SW 1271 (cell line): ENCODE results near the gene CKMT2.

Experiments
- DNase-seq, 2 experiments: peaks; one replicate each; lab custom pipeline; 2025; lab: John Stamatoyannopoulos, UW

Gene CKMT2

DNA sequence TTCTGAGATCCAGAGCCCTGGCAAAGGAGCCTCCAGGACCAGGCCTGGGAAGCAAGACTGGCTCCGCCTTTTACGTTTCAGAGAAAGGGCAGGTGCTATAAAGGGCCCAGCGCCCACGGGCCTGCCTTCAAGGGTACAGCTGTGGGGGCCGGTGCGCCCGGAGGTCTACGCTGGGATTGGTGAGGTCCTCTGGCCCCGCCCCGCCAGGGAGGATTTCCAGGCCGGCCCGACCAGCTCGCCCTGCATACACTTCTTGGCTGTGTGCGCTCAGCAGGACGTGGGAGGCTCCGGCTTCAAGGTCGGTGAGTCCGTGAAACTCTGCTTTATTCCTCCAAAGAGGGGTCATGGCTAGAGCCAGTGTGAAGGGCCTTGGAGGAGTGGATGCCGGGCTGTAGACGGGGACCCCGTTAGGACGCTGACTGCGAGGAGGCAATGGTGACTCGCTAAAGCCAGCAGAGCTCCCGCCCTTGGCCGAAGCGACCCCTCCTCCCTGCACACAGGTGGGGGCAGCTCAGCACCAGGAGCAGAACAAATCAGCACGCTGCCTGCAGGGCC is at the start of gene CKMT2:
TSS of gene CKMT2 (plus strand) at position 243 of the 555 bp plus-strand sequence. CDS start 17,811 bp downstream, outside the sequence.
- no peak for DNase-seq

GRCh38 chr5:81183811-81184748 is 49.0 kb upstream of the CKMT2 start:
- no peak for DNase-seq

- DNase-seq, result no peak
Measured at GRCh38 chr5:81184749-81185110, 48.4 kb upstream of the CKMT2 start.

- DNase-seq, result no peak
Measured at GRCh38 chr5:81187885-81188284, 45.2 kb upstream of the CKMT2 start.

- no peak for DNase-seq
Measured at GRCh38 chr5:81188962-81189361, 44.2 kb upstream of the CKMT2 start.

DNA sequence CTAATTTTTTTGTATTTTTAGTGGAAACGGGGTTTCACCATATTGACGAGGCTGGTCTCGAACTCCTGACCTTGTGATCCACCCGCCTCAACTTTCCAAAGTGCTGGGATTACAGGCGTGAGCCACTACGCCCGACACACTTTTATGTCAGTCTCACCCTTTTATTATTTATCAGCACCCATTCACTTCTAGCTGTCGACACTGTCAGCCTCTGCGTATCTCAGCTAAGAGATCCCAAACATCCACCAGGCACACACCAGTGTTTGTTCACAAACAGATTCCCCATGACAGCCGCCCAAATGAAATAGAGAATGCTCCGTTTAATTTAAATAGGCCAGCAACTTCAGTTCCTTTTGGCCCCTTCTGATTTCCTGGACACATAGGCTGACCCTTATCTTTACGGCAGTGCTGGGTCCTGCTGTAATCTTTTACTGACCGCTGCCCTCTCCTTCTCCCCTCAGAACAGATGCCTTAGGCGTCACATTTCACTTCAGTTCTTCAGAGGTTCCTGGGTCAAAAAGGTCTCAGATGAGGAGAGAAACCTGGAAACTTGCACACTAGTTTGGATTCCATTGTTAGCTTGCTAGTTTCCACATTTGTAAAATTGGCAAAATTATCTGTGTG is 43.1 kb upstream of the CKMT2 start:
- DNase-seq, result no peak

- no peak for DNase-seq
Measured at GRCh38 chr5:81191726-81192372, 41.3 kb upstream of the CKMT2 start.

DNA sequence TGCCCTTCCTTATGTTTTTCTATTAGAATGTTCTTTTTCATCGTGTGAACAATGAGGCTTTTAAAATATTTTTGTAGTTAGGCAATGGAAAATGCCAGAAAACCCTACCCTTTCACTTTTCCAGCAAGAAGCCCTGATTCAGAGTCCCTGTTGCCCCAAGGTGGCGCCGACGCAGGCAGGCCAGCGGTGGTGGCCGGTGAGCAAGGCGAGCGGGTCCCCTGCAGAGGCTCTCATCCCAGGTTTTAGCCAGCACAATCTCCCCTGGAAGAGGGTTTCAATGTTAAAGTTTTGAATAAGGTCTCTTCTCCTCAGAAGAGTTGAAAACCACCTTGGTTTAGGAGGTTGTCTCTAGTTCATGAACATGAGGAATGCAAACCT is 40.8 kb upstream of the CKMT2 start:
- no peak for DNase-seq

DNA sequence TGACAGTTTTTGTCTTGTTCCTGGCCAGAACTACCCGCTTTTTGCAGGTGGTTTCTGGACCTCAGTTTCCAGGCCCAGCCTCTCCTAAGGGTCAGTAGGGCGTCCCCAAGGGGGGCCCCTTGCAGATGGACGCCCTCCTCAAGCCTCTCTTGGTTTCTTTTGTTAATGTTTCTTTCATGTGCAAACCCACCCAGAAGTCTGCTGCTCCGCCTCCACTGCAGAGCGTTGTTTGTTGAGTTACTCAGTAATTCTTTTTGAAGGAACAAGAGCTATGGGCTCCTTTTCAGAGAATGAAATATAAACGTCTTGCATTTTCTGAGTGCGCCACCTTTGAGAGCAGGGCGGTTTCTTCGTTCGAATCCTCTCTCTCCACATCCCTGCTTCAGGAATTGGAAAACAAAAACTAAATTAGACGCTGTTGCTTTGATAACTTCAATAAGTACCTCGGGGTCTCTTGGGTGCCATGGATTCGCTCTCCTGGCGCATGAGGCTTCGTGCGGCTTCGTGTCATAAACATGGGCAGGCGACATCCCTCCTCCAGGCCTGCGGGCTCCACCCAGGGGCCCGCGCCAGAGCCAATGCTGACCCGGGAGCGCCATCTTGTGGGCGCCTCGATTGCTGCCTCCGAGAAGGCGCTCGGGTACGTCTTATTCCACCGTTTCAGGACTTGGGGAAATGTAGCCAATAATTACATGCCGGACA is 38.3 kb upstream of the CKMT2 start:
- peak; percentile 58 to 75 for DNase-seq

- no peak for DNase-seq
Measured at GRCh38 chr5:81195335-81195929, 37.7 kb upstream of the CKMT2 start.

- DNase-seq, result no peak
Measured at GRCh38 chr5:81202655-81203054, 30.5 kb upstream of the CKMT2 start.

DNA sequence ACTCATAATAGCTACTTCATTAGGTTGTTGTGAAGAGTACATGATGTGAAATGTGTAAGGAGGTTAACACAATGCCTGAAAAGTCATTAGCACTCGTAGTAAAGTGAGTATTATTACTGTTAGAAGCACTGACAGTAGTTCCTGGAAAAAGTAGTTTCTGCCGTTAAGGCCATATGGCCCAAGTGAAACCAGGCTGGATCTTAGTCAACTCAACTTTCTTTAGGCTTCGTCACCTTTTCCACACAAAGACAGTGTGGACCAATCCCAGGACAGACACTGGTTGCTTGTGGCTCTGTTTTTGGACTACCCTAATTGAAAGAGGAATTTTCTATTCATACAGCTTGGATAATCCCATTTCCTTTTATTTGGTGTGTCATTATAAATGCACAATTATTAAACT is 29.4 kb upstream of the CKMT2 start:
- DNase-seq, result no peak

- no peak for DNase-seq
Measured at GRCh38 chr5:81204205-81204604, 28.9 kb upstream of the CKMT2 start.

- no peak for DNase-seq
Measured at GRCh38 chr5:81205058-81205457, 28.1 kb upstream of the CKMT2 start.

- DNase-seq, result no peak
Measured at GRCh38 chr5:81207009-81207408, 26.1 kb upstream of the CKMT2 start.

GRCh38 chr5:81208904-81209303 is 24.2 kb upstream of the CKMT2 start:
- no peak for DNase-seq

DNA sequence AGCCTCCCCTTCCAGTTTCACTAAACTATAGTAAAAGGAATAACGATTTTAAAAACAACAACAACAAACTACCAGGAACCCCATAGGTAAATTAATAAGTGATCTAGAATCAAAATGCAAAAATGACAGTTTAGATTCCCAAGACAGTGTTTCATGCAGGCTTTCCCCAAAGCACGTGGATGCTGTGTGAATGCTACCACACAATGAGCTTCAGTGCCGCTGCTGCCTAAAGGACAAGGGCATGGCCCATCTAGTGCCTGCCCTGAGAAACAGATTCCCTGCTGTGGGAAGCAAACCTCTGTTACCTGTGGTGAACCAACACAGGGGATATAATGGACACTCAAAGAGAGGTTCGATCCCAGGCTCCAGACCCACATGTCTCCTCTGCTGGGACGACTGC is 23.7 kb upstream of the CKMT2 start:
- DNase-seq, result no peak

DNA sequence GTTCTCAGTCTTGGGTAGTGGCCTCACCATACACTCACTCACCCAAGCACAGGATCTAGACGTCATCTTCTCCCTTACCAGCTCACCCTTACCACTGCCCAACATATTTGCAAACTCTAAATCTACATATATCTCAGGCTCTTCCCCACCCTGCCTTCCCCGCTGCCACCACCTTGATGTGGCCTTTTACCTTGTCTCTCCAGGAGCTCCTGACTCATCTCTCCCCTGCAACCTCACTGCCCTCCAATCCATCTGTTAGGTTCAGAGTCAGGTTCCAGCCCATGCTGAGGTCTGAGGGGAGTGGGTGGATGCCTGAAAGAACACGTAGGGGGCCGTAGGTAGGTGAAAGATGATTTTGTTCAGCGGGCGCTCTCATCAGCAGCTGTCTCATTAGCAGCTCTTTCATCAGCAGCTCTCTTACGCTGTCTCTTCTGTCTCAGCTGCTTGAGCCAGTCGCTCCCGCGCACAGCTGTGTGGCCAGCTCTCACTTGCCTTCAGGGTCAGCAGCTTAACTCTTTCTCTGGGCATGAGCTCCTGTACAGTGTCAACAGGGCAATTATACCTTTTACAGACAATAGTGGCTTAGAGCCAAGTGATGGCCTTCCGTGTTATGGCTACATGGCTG is 23.1 kb upstream of the CKMT2 start:
- no peak for DNase-seq

- no peak for DNase-seq
Measured at GRCh38 chr5:81212211-81212751, 20.8 kb upstream of the CKMT2 start.

GRCh38 chr5:81213070-81213469 is 20.1 kb upstream of the CKMT2 start:
- no peak for DNase-seq

DNA sequence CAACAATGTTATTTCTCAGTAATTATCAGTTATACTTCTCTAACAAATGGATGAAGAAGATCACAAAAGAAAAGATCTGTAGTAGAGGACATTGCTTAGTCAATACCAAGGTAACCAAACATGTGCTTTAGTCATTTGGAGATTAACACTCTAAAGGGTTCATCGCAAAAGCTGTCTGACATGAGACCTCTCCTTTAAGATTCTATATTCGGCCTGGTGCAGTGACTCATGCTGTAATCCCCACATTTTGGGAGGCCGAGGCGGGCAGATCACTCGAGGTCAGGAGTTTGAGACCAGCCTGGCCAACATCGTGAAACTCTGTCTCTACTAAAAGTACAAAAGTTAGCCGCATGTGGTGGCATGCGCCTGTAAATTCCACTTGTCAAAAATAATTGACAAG is 18.3 kb upstream of the CKMT2 start:
- no peak for DNase-seq
